ENCODE data around the gene CLTCL1.

GRCh38 chr22:19207884-19208283, 83.6 kb downstream of the CLTCL1 start:
- TF ChIP-seq, protein P1, sequence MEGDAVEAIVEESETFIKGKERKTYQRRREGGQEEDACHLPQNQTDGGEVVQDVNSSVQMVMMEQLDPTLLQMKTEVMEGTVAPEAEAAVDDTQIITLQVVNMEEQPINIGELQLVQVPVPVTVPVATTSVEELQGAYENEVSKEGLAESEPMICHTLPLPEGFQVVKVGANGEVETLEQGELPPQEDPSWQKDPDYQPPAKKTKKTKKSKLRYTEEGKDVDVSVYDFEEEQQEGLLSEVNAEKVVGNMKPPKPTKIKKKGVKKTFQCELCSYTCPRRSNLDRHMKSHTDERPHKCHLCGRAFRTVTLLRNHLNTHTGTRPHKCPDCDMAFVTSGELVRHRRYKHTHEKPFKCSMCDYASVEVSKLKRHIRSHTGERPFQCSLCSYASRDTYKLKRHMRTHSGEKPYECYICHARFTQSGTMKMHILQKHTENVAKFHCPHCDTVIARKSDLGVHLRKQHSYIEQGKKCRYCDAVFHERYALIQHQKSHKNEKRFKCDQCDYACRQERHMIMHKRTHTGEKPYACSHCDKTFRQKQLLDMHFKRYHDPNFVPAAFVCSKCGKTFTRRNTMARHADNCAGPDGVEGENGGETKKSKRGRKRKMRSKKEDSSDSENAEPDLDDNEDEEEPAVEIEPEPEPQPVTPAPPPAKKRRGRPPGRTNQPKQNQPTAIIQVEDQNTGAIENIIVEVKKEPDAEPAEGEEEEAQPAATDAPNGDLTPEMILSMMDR (IDR thresholded peaks at IDR 0.05): no peak
- TF ChIP-seq POLR2A (IDR thresholded peaks at IDR 0.05) (no peak), POLR2AphosphoS5 (IDR thresholded peaks at IDR 0.05) (no peak), EP300 (IDR thresholded peaks at IDR 0.05; ENCODE audit: low read depth) (no peak)
